PC-9 (cell line): ENCODE results near the gene ZSCAN25.

ENCODE experiments used
- CTCF ChIP-seq: fragments of 200-600 bp; sonication (generic); conservative IDR thresholded peaks from 2 replicates; pipeline ENCODE4 v1.6.1; 2017; ENCODE audit warnings: mixed run types, antibody characterized with exemption, mild to moderate bottlenecking, moderate library complexity
- EZH2 ChIP-seq: fragments of 200-600 bp; sonication (generic); IDR thresholded peaks from 2 replicates; pipeline ENCODE4 v1.8.0; 2017; ENCODE audit warnings: antibody characterized with exemption, low read depth

GRCh38 chr7:99614495-99614894, 2.3 kb upstream of the ZSCAN25 start:
- TF ChIP-seq CTCF (no peak), EZH2 (no peak)
